ENCODE measurements around the gene TRIAP1. TPM values are rescaled to one million over a fixed set of nuclear protein-coding genes. Genes with fewer than 3 reads are reported as not detected.

The TRIAP1 gene
- total RNA-seq, 1 experiment from 2014 or later, result 27.5 TPM

DNA sequence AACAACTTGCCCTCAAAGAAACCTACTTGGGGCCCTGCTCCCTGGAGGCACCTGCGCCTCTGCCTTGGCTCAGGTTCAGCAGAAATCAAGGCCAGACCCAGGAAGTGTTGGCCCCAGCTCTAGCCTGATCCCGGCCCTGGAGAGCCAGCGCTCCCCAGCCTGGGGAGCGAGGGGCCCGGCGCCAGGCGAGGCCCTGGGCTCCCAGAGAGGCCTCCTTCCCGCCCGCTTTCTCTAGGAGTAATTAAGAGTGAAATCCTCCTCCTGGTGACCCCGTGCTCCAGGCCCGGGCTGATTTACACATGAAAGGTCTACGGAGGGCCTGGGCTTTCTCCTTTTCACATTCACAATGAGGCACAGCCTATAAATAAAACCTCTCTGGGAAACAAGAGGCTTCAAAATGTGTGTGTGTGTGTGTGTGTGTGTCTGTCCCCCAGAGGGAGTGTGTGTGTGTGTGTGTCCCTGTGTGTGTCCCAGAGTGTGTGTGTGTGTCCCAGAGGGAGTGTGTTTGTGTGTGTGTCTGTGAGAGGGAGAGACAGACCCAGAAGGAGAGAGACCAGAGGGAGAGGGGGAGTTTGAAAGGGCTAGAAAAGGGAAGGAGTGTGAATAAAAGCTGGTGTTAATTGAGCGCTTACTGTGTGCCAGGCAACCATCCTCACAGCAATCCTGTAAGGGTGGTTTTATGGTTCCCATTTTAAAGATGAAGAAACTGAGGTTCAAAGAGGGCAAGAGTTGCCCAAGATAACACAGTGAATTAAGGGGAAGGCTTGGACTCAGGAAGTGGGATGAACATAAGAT is 32.1 kb downstream of the TRIAP1 start:
- Histone ChIP-seq H3K9me3 (ENCODE audit: insufficient read depth, low read depth) (no peaks in the 10 kb centered on the region), H2AFZ (no peak overlapping the region), H3K4me3 (no peak overlapping the region), H3K4me1 (replicated peaks; ENCODE audit: insufficient read depth) (no peaks in the 10 kb centered on the region), H3K4me2 (no peak overlapping the region), H3K9me2 (ENCODE audit: insufficient read depth) (no peaks in the 10 kb centered on the region), H4K20me1 (ENCODE audit: insufficient read depth) (no peaks in the 10 kb centered on the region), H3F3A (ENCODE audit: insufficient read depth, low read depth) (no peaks in the 10 kb centered on the region), H3K79me2 (ENCODE audit: low read depth) (no peaks in the 10 kb centered on the region), H3K27me3 (ENCODE audit: insufficient read depth, low read depth) (no peaks in the 10 kb centered on the region), H3K27ac (no peak overlapping the region), H3K36me3 (ENCODE audit: low read depth) (no peaks in the 10 kb centered on the region)
- ChIA-PET POLR2A (ENCODE audit: unreplicated experiment) (no interaction called here), CTCF (no interaction called here)
- DNase-seq, result no peak
- TF ChIP-seq EZH2 (IDR thresholded peaks at IDR 0.05; ENCODE audit: low read depth), result no peak
- TF ChIP-seq, protein P1, sequence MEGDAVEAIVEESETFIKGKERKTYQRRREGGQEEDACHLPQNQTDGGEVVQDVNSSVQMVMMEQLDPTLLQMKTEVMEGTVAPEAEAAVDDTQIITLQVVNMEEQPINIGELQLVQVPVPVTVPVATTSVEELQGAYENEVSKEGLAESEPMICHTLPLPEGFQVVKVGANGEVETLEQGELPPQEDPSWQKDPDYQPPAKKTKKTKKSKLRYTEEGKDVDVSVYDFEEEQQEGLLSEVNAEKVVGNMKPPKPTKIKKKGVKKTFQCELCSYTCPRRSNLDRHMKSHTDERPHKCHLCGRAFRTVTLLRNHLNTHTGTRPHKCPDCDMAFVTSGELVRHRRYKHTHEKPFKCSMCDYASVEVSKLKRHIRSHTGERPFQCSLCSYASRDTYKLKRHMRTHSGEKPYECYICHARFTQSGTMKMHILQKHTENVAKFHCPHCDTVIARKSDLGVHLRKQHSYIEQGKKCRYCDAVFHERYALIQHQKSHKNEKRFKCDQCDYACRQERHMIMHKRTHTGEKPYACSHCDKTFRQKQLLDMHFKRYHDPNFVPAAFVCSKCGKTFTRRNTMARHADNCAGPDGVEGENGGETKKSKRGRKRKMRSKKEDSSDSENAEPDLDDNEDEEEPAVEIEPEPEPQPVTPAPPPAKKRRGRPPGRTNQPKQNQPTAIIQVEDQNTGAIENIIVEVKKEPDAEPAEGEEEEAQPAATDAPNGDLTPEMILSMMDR (conservative IDR thresholded peaks at IDR 0.05), result no peak
- BruUV-seq (replicated peaks), result no TSS peak
- intact Hi-C loops (cut with micrococcal nuclease; ENCODE audit: unreplicated experiment), result no loop called here

DNA sequence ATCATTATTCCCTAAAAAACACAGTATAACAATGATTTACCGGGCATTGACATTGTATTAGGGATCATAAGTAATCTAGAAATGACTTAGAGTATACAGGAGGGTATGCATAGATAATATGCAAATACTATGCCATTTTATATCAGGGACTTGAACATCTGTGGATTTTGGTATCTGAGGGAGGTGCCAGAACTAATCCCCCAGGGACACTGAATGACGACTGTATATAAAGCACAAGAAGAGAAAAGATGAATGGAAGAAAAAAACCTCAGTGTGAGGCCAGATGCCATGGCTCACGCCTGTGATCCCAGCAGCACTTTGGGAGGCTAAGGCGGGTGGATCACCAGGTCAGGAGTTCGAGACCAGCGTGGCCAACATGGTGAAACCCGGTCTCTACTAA is 33.8 kb downstream of the TRIAP1 start:
- intact Hi-C loops (cut with micrococcal nuclease; ENCODE audit: unreplicated experiment), result no loop called here

GRCh38 chr12:120408771-120409170 is 37.4 kb downstream of the TRIAP1 start:
- Histone ChIP-seq H3K4me1 (replicated peaks; ENCODE audit: insufficient read depth) (no peaks in the 10 kb centered on the region), H3K36me3 (ENCODE audit: low read depth) (no peaks in the 10 kb centered on the region), H3K9me3 (ENCODE audit: insufficient read depth, low read depth) (no peaks in the 10 kb centered on the region), H3K4me3 (no peak overlapping the region), H3F3A (ENCODE audit: insufficient read depth, low read depth) (no peaks in the 10 kb centered on the region), H3K79me2 (ENCODE audit: low read depth) (no peaks in the 10 kb centered on the region), H3K27ac (no peak overlapping the region), H2AFZ (no peak overlapping the region), H3K4me2 (no peak overlapping the region), H4K20me1 (ENCODE audit: insufficient read depth) (no peaks in the 10 kb centered on the region), H3K9me2 (ENCODE audit: insufficient read depth) (no peaks in the 10 kb centered on the region), H3K27me3 (ENCODE audit: insufficient read depth, low read depth) (no peaks in the 10 kb centered on the region)
- ChIA-PET CTCF (no interaction called here), POLR2A (ENCODE audit: unreplicated experiment) (no interaction called here)
- TF ChIP-seq EZH2 (IDR thresholded peaks at IDR 0.05; ENCODE audit: low read depth), result no peak
- TF ChIP-seq, protein P1 (conservative IDR thresholded peaks at IDR 0.05), result no peak
- BruUV-seq (replicated peaks), result no TSS peak
- DNase-seq, result no peak
- intact Hi-C loops (cut with micrococcal nuclease; ENCODE audit: unreplicated experiment), result no loop called here

More for the DNA sequence above, 33.8 kb downstream of the TRIAP1 start:
- TF ChIP-seq, protein P1 (conservative IDR thresholded peaks at IDR 0.05), result no peak
- TF ChIP-seq EZH2 (IDR thresholded peaks at IDR 0.05; ENCODE audit: low read depth), result no peak
- no peak for DNase-seq
- H3K27ac ChIP-seq, result no peak overlapping the region
- H3K9me3 ChIP-seq (ENCODE audit: insufficient read depth, low read depth), result no peaks in the 10 kb centered on the region
- H3K4me1 ChIP-seq (replicated peaks; ENCODE audit: insufficient read depth), result no peaks in the 10 kb centered on the region
- BruUV-seq (replicated peaks), result no TSS peak
- H3K79me2 ChIP-seq (ENCODE audit: low read depth), result no peaks in the 10 kb centered on the region
- H3K27me3 ChIP-seq (ENCODE audit: insufficient read depth, low read depth), result no peaks in the 10 kb centered on the region
- H3K4me2 ChIP-seq, result no peak overlapping the region
- POLR2A ChIA-PET (ENCODE audit: unreplicated experiment), result no interaction called here
- H4K20me1 ChIP-seq (ENCODE audit: insufficient read depth), result no peaks in the 10 kb centered on the region
- no peak overlapping the region for H2AFZ ChIP-seq
- H3K36me3 ChIP-seq (ENCODE audit: low read depth), result no peaks in the 10 kb centered on the region
- H3K9me2 ChIP-seq (ENCODE audit: insufficient read depth), result no peaks in the 10 kb centered on the region
- H3F3A ChIP-seq (ENCODE audit: insufficient read depth, low read depth), result no peaks in the 10 kb centered on the region
- CTCF ChIA-PET, result no interaction called here
- H3K4me3 ChIP-seq, result no peak overlapping the region

Measured in PC-9 (cell line).